OCI-LY1 (cell line): ENCODE measurements around the gene AJM1.

Experiments used
- EZH2 ChIP-seq: fragments of 200-600 bp; sonication (generic), shearing (Covaris generic); IDR thresholded peaks from 2 replicates; pipeline ENCODE4 v1.8.0; 2017; ENCODE audit warnings: borderline replicate concordance, mixed run types, mild to moderate bottlenecking, antibody characterized with exemption, low read length, moderate library complexity, mixed read lengths
- TF ChIP-seq, protein P1 (sequence below): fragments of 200-600 bp; sonication (generic), shearing (Covaris generic); IDR thresholded peaks from 2 replicates; pipeline ENCODE4 v1.5.1; 2017; ENCODE audit warnings: mild to moderate bottlenecking, antibody characterized with exemption, low read length, moderate library complexity, mixed read lengths

DNA sequence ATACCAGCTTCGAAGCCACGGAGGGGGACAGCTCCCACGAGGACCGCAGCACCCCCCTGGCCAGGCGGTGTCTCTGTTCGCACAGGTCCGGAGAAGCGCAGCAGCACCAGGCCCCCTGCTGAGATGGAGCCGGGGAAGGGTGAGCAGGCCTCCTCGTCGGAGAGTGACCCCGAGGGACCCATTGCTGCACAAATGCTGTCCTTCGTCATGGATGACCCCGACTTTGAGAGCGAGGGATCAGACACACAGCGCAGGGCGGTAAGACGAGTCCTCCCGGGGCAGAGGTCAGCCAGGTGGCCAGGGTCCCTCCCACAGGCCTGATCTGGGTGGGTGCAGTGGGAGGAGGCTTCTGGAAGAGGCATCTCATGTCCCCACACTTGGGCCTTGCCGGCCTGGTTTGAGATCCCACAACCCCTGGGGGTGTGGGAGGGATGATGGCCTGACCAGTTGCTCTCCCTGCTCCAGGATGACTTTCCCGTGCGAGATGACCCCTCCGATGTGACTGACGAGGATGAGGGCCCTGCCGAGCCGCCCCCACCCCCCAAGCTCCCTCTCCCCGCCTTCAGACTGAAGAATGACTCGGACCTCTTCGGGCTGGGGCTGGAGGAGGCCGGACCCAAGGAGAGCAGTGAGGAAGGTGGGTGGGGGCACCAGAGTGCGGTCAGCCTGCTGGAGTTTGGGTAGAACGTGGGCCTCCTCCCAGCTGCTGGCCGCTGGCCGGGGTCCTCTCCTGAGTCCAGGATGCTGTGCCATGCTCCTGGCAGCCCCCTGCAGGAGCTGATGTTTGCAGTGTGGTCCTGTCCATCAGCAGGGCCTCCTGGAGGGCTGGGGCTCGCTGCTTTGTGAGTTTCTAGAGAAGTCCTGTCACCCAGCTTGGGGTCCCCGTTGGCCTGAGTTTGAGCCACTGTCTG lies 2.8 kb upstream of the AJM1 start:
- TF ChIP-seq, protein P1, sequence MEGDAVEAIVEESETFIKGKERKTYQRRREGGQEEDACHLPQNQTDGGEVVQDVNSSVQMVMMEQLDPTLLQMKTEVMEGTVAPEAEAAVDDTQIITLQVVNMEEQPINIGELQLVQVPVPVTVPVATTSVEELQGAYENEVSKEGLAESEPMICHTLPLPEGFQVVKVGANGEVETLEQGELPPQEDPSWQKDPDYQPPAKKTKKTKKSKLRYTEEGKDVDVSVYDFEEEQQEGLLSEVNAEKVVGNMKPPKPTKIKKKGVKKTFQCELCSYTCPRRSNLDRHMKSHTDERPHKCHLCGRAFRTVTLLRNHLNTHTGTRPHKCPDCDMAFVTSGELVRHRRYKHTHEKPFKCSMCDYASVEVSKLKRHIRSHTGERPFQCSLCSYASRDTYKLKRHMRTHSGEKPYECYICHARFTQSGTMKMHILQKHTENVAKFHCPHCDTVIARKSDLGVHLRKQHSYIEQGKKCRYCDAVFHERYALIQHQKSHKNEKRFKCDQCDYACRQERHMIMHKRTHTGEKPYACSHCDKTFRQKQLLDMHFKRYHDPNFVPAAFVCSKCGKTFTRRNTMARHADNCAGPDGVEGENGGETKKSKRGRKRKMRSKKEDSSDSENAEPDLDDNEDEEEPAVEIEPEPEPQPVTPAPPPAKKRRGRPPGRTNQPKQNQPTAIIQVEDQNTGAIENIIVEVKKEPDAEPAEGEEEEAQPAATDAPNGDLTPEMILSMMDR: no peak
- no peak for TF ChIP-seq EZH2
